Gastroesophageal sphincter (tissue), 4 donors: ENCODE measurements around the gene OSCAR. TPM values are rescaled to one million over a fixed set of nuclear protein-coding genes. Genes with fewer than 3 reads are reported as not detected.
"Not testable (repeated sequence)": the region's sequence is repeated elsewhere in the genome, so short reads cannot be mapped to it uniquely, and the experiment has no call there.

ENCODE experiments used
- ATAC-seq: fragments of 150-250 bp; one replicate; pipeline ENCODE4 v1.9.1; 2016; ENCODE audit warnings: mild to moderate bottlenecking, moderate library complexity
- H3K27ac ChIP-seq, 4 donors: fragments of 200-600 bp; sonication (generic) in 3 of 4; 1 replicate in 3 of 4; 2 replicates in 1 of 4; pipeline ENCODE4 v1.5.1; 2016 to 2019
- H3K27me3 ChIP-seq: fragments of 200-600 bp; sonication (generic); one replicate; pipeline ENCODE4 v1.5.1; 2019
- H3K36me3 ChIP-seq, 2 donors: fragments of 200-600 bp; sonication (generic); one replicate each; pipeline ENCODE4 v1.5.1; 2019; ENCODE audit warnings: control low read depth in 1 of 2
- H3K4me1 ChIP-seq, 3 donors: fragments of 200-600 bp; sonication (generic); 1 replicate in 2 of 3; 2 replicates in 1 of 3; pipeline ENCODE4 v1.5.1; 2016 to 2019; ENCODE audit warnings: control low read depth in 2 of 3
- H3K4me3 ChIP-seq, 2 donors: fragments of 200-600 bp; sonication (generic); one replicate each; pipeline ENCODE4 v1.5.1; 2019; ENCODE audit warnings: mild to moderate bottlenecking in 1 of 2, moderate library complexity in 1 of 2
- H3K9me3 ChIP-seq, 3 donors: fragments of 200-600 bp; sonication (generic); one replicate each; pipeline ENCODE4 v1.5.1; 2017 to 2019; ENCODE audit warnings: control low read depth in 2 of 3
- CTCF ChIP-seq, 4 experiments: fragments of 200-600 bp in 2 of 4; fragments of 450-650 bp in 2 of 4; sonication (generic) in 1 of 4; IDR thresholded peaks; one replicate each; pipeline ENCODE4 v1.5.1; 2017 to 2019; ENCODE audit warnings: antibody characterized with exemption in 4 of 4, mild to moderate bottlenecking in 2 of 4, moderate library complexity in 2 of 4
- EP300 ChIP-seq: sonication (generic); formaldehyde crosslinking; IDR thresholded peaks from one replicate; pipeline ENCODE4 v1.6.1; 2017; ENCODE audit warnings: antibody characterized with exemption, mild to moderate bottlenecking
- POLR2A ChIP-seq, 2 donors: fragments of 450-650 bp; IDR thresholded peaks; one replicate each; pipeline ENCODE4 v1.6.1; 2017; ENCODE audit warnings: antibody characterized with exemption in 2 of 2, mild to moderate bottlenecking in 2 of 2, moderate library complexity in 1 of 2
- POLR2AphosphoS5 ChIP-seq: sonication (generic); formaldehyde crosslinking; IDR thresholded peaks from one replicate; pipeline ENCODE4 v1.6.1; 2017; ENCODE audit warnings: antibody characterized with exemption
- WGBS, 2 donors: methylation state at CpG; one replicate each; pipeline ENCODE4 v1.1.5; 2018; ENCODE audit warnings: low coverage in 1 of 2; 5-methylcytosine and 5-hydroxymethylcytosine counted together
- total RNA-seq, 4 donors: library from RNA; depleted of rRNA; stranded (reverse); fragments of >200 nt; gene quantifications; one replicate each; pipeline ENCODE4 v1.1.0, GENCODE V29; 2016

Gene OSCAR
- total RNA-seq, 4 donors from 2014 or later: 1.2 to 2.4 (median 2.1) TPM; not detected in 1

GRCh38 chr19:54099190-54099902 lies 1.3 kb downstream of the OSCAR start:
- Histone ChIP-seq H3K4me3 (no peak overlapping the region), H3K36me3 (no peaks in the 10 kb centered on the region), H3K4me1 (peaks cover 0 to 43% (median 13%) of the 10 kb centered on the region in 3 donors), H3K9me3 (no peaks in the 10 kb centered on the region), H3K27ac (no peak overlapping the region), H3K27me3 (peaks cover 13% of the 10 kb centered on the region)
- ATAC-seq: no peak
- WGBS, 2 donors: 71% methylated on average over 4 of the region's 12 CpGs; no CpG with 5 or more reads in 1 of the 2 donors
- no peak for TF ChIP-seq EP300
- TF ChIP-seq POLR2A (IDR thresholded peaks at IDR 0.05): no peak
- TF ChIP-seq CTCF (IDR thresholded peaks at IDR 0.05): no peak
- no peak for TF ChIP-seq POLR2AphosphoS5

- Histone ChIP-seq H3K4me3 (peak overlapping the region in 1 of 2 donors; percentile 51), H3K4me1 (peaks cover 0 to 23% (median 4%) of the 10 kb centered on the region in 3 donors), H3K27ac (peak overlapping the region in 3 of 4 donors; percentile 34 to 70 (median 40)), H3K36me3 (no peaks in the 10 kb centered on the region), H3K27me3 (peaks cover 23% of the 10 kb centered on the region), H3K9me3 (no peaks in the 10 kb centered on the region)
- 10 to 17% methylated on average over 3 to 5 of the region's 14 CpGs for WGBS, 2 donors
- peak; percentile 32 for ATAC-seq
- no peak for TF ChIP-seq POLR2A (IDR thresholded peaks at IDR 0.05)
- no peak for TF ChIP-seq EP300
- TF ChIP-seq POLR2AphosphoS5: no peak
- TF ChIP-seq CTCF (IDR thresholded peaks at IDR 0.05): no peak
Measured at GRCh38 chr19:54096617-54097106, 3.9 kb downstream of the OSCAR start.

- WGBS, 2 donors: 0 to 1% methylated on average over 10 to 14 of the region's 46 CpGs
- ATAC-seq: peak; percentile 82
- Histone ChIP-seq H3K4me1 (peaks cover 0 to 23% (median 4%) of the 10 kb centered on the region in 3 donors), H3K27ac (peak overlapping the region in 2 of 4 donors; percentile 40 to 70), H3K27me3 (peaks cover 27% of the 10 kb centered on the region), H3K4me3 (peak overlapping the region in 1 of 2 donors; percentile 51)
- not testable (repeated sequence) for H3K9me3 ChIP-seq, H3K36me3 ChIP-seq
Measured at GRCh38 chr19:54095859-54096616, 4.6 kb downstream of the OSCAR start.

GRCh38 chr19:54095136-54095858 lies 5.3 kb downstream of the OSCAR start:
- no peaks in the 10 kb centered on the region for H3K9me3 ChIP-seq
- peaks cover 31% of the 10 kb centered on the region for H3K27me3 ChIP-seq
- H3K4me1 ChIP-seq: peaks cover 0 to 23% (median 4%) of the 10 kb centered on the region in 3 donors
- H3K27ac ChIP-seq: peak overlapping the region in 2 of 4 donors; percentile 32 to 70
- WGBS, 2 donors: 14% methylated on average over 1 of the region's 22 CpGs; no CpG with 5 or more reads in 1 of the 2 donors
- H3K36me3 ChIP-seq: no peaks in the 10 kb centered on the region
- H3K4me3 ChIP-seq: peak overlapping the region in 1 of 2 donors; percentile 51
- TF ChIP-seq POLR2AphosphoS5: no peak
- no peak for TF ChIP-seq POLR2A (IDR thresholded peaks at IDR 0.05)
- no peak for TF ChIP-seq CTCF (IDR thresholded peaks at IDR 0.05)
- no peak for TF ChIP-seq EP300
- no peak for ATAC-seq
